Spleen (tissue), 11 donors: ENCODE measurements around the gene ETDC. TPM values are rescaled to one million over a fixed set of nuclear protein-coding genes. Genes with fewer than 3 reads are reported as not detected.
A peak's percentile ranks its signal among the peaks of the same experiment; 100 is the strongest.

Experiments
- DNase-seq: peaks from one replicate; pipeline ENCODE4 v3.0.0-alpha.2; 2020
- H3K27ac ChIP-seq, 8 donors: fragments of 200-600 bp; sonication (generic) in 7 of 8; 1 replicate in 4 of 8; 2 replicates in 4 of 8; pipeline versions ENCODE4 v1.5.0 to v1.8.0; 2016 to 2021; ENCODE audit warnings: inconsistent platforms in 4 of 8, mild to moderate bottlenecking in 4 of 8, moderate library complexity in 1 of 8
- H3K27me3 ChIP-seq, 7 donors: fragments of 200-600 bp; sonication (generic) in 6 of 7; replicated peaks in 1 of 7; 1 replicate in 4 of 7; 2 replicates in 3 of 7; pipeline versions ENCODE4 v1.5.0 to v1.8.0; 2016 to 2021; ENCODE audit warnings: inconsistent platforms in 3 of 7, mild to moderate bottlenecking in 1 of 7
- H3K36me3 ChIP-seq, 6 donors: fragments of 200-600 bp; sonication (generic) in 5 of 6; 1 replicate in 4 of 6; 2 replicates in 2 of 6; pipeline versions ENCODE4 v1.5.0 to v1.8.0; 2016 to 2021; ENCODE audit warnings: inconsistent platforms in 2 of 6
- H3K4me1 ChIP-seq, 6 donors: fragments of 200-600 bp; sonication (generic) in 5 of 6; 1 replicate in 3 of 6; 2 replicates in 3 of 6; pipeline versions ENCODE4 v1.5.0 to v1.8.0; 2016 to 2021; ENCODE audit warnings: inconsistent platforms in 3 of 6
- H3K4me3 ChIP-seq, 8 donors: fragments of 200-600 bp; sonication (generic) in 7 of 8; 1 replicate in 4 of 8; 2 replicates in 4 of 8; pipeline versions ENCODE4 v1.5.0 to v1.8.0; 2016 to 2021; ENCODE audit warnings: inconsistent platforms in 4 of 8, mild to moderate bottlenecking in 4 of 8, moderate library complexity in 2 of 8
- H3K9me3 ChIP-seq, 8 donors: fragments of 200-600 bp; sonication (generic) in 7 of 8; 1 replicate in 4 of 8; 2 replicates in 4 of 8; pipeline versions ENCODE4 v1.5.0 to v1.8.0; 2016 to 2021; ENCODE audit warnings: inconsistent platforms in 4 of 8
- CTCF ChIP-seq, 11 experiments: fragments of 200-600 bp in 7 of 11; fragments of 450-650 bp in 4 of 11; sonication (generic) in 4 of 11; IDR thresholded peaks in 8 of 11; conservative IDR thresholded peaks in 3 of 11; 1 replicate in 7 of 11; 2 replicates in 4 of 11; pipeline versions ENCODE4 v1.4.0 to v1.8.0; 2016 to 2021; ENCODE audit warnings: antibody characterized with exemption in 11 of 11, inconsistent platforms in 4 of 11, mild to moderate bottlenecking in 1 of 11
- POLR2A ChIP-seq, 3 donors: fragments of 450-650 bp; IDR thresholded peaks; one replicate each; pipeline ENCODE4 v1.5.1; 2017; ENCODE audit warnings: antibody characterized with exemption in 3 of 3, mild to moderate bottlenecking in 1 of 3
- POLR2AphosphoS5 ChIP-seq, 3 donors: sonication (generic); formaldehyde crosslinking; IDR thresholded peaks; one replicate each; pipeline ENCODE4 v1.5.1; 2017; ENCODE audit warnings: antibody characterized with exemption in 3 of 3
- WGBS, 5 donors: extraction: QIAGEN DNeasy Blood & Tissue Kit in 3 of 5; methylation state at CpG; one replicate each; pipeline versions ENCODE4 v1.1.5 to v1.1.7; 2013 to 2018; 5-methylcytosine and 5-hydroxymethylcytosine counted together
- intact Hi-C: fragments of 100-400 bp; cut with DNase I; formaldehyde crosslinking; loops from one replicate; pipeline ENCODE4 v1.15.0; 2023; ENCODE audit warnings: low total_unique reads
- polyA plus RNA-seq, 3 donors: library from polyadenylated mRNA; stranded (reverse); fragments of 200-250 nt; gene quantifications; one replicate each; pipeline ENCODE4 v1.2.1, GENCODE V29; 2013
- total RNA-seq, 7 donors: library from RNA; depleted of rRNA in 3 of 7; stranded (reverse); fragments of >200 nt in 3 of 7; fragmentation: NEBNext Ultra II Directional in 4 of 7; extraction: Animal tissue kit (Norgen Biotek cat#: 25700) in 4 of 7; gene quantifications; one replicate each; pipeline versions ENCODE4 v1.1.0 to v1.2.1, GENCODE V29; 2016 to 2021
- donor health status: healthy with polysubstance abuse.
- donor health status: DM: no; HTN: no; CAD: no; lungs with moderate emphysema.
- donor health status: DM: no; HTN: no; CAD: no.
- donor health status: Bipolar disorder and iron deficiency.
- donor health status: healthy.
- donor health status: DM: no; HTN: no; CAD: no.
- donor health status: DM: yes; HTN: yes; CAD: no.

Gene ETDC
- total and polyA plus RNA-seq, 10 donors = not detected

- H3K4me3 ChIP-seq = no peak overlapping the region
- DNase-seq = no peak
- no peak overlapping the region for H3K27ac ChIP-seq
- no peak for TF ChIP-seq CTCF (IDR thresholded peaks at IDR 0.05 in 8 of 11, conservative IDR thresholded peaks at IDR 0.05 in 3 of 11)
- no peak for TF ChIP-seq POLR2AphosphoS5 (IDR thresholded peaks at IDR 0.05)
- TF ChIP-seq POLR2A (IDR thresholded peaks at IDR 0.05) = no peak
- no peaks in the 10 kb centered on the region for H3K4me1 ChIP-seq
- no peaks in the 10 kb centered on the region for H3K27me3 ChIP-seq
- H3K36me3 ChIP-seq = peaks cover 0 to 25% (median 0%) of the 10 kb centered on the region in 6 donors
- peaks cover 0 to 2% (median 0%) of the 10 kb centered on the region in 8 donors for H3K9me3 ChIP-seq
- intact Hi-C loops = no loop called here
- WGBS, 5 donors = 56 to 100% (median 93%) methylated on average over 2 of the region's 2 CpGs
Measured at GRCh38 chrX:135331525-135331924, 22.2 kb downstream of the ETDC start.

- Histone ChIP-seq H3K4me1 (peaks cover 11 to 70% (median 51%) of the 10 kb centered on the region in 6 donors), H3K27ac (no peak overlapping the region), H3K36me3 (no peaks in the 10 kb centered on the region), H3K4me3 (peak overlapping the region in 7 of 8 donors; percentile 12 to 77 (median 67)), H3K9me3 (no peaks in the 10 kb centered on the region), H3K27me3 (no peaks in the 10 kb centered on the region)
- intact Hi-C loops = no loop called here
- TF ChIP-seq CTCF (IDR thresholded peaks at IDR 0.05 in 8 of 11, conservative IDR thresholded peaks at IDR 0.05 in 3 of 11) (no peak), POLR2A (IDR thresholded peaks at IDR 0.05) (no peak), POLR2AphosphoS5 (IDR thresholded peaks at IDR 0.05) (no peak)
- no peak for DNase-seq
- WGBS, 5 donors = 59 to 88% (median 81%) methylated on average over 2 of the region's 2 CpGs
Measured at GRCh38 chrX:135340831-135341230, 31.6 kb downstream of the ETDC start.

GRCh38 chrX:135345107-135345589 lies 35.9 kb downstream of the ETDC start:
- no peak for DNase-seq
- Histone ChIP-seq H3K4me1 (peaks cover 9 to 49% (median 33%) of the 10 kb centered on the region in 6 donors), H3K27ac (peak overlapping the region; percentile 86 to 96 (median 94)), H3K4me3 (peak overlapping the region; percentile 54 to 77 (median 67)), H3K27me3 (no peaks in the 10 kb centered on the region), H3K36me3 (peaks cover 0 to 15% (median 4%) of the 10 kb centered on the region in 6 donors), H3K9me3 (no peaks in the 10 kb centered on the region)
- TF ChIP-seq CTCF (IDR thresholded peaks at IDR 0.05 in 8 of 11, conservative IDR thresholded peaks at IDR 0.05 in 3 of 11) (no peak), POLR2AphosphoS5 (IDR thresholded peaks at IDR 0.05) (no peak), POLR2A (IDR thresholded peaks at IDR 0.05) (no peak)
- intact Hi-C loops = no loop called here
- WGBS, 5 donors = 11 to 55% (median 16%) methylated on average over 11 to 18 of the region's 18 CpGs

GRCh38 chrX:135346975-135347374 lies 37.7 kb downstream of the ETDC start:
- H3K27ac ChIP-seq = peak overlapping the region in 2 of 8 donors; percentile 13 to 50
- intact Hi-C loops = no loop called here
- H3K4me1 ChIP-seq = peaks cover under 1 to 31% (median 15%) of the 10 kb centered on the region in 6 donors
- H3K9me3 ChIP-seq = no peaks in the 10 kb centered on the region
- H3K27me3 ChIP-seq = no peaks in the 10 kb centered on the region
- DNase-seq = no peak
- TF ChIP-seq CTCF (IDR thresholded peaks at IDR 0.05 in 8 of 11, conservative IDR thresholded peaks at IDR 0.05 in 3 of 11) = no peak
- TF ChIP-seq POLR2A (IDR thresholded peaks at IDR 0.05) = no peak
- no peak for TF ChIP-seq POLR2AphosphoS5 (IDR thresholded peaks at IDR 0.05)
- H3K4me3 ChIP-seq = no peak overlapping the region
- 55 to 85% (median 78%) methylated on average over 6 of the region's 6 CpGs for WGBS, 5 donors
- H3K36me3 ChIP-seq = peaks cover 0 to 27% (median 7%) of the 10 kb centered on the region in 6 donors
